IgD-negative memory B cell (primary cell): ENCODE data around the gene ADGRE3. TPM values are rescaled to one million over a fixed set of nuclear protein-coding genes. Genes with fewer than 3 reads are reported as not detected.
"Not testable (repeated sequence)": the region's sequence is repeated elsewhere in the genome, so short reads cannot be mapped to it uniquely, and the experiment has no call there.

Experiments
- H3K27ac Mint-ChIP-seq, 3 donors: one replicate each; pipeline ENCODE4 v1.8.0; 2020 to 2022; ENCODE audit warnings: mild to moderate bottlenecking in 3 of 3, mixed read lengths in 3 of 3, moderate library complexity in 1 of 3
- H3K27me3 Mint-ChIP-seq: one replicate; pipeline ENCODE4 v1.8.0; 2021; ENCODE audit warnings: mixed read lengths
- H3K36me3 Mint-ChIP-seq: one replicate; pipeline ENCODE4 v1.8.0; 2020; ENCODE audit warnings: mild to moderate bottlenecking, mixed read lengths
- H3K4me1 Mint-ChIP-seq, 3 donors: one replicate each; pipeline ENCODE4 v1.8.0; 2020 to 2022; ENCODE audit warnings: mixed read lengths in 3 of 3, mild to moderate bottlenecking in 1 of 3
- H3K4me3 Mint-ChIP-seq, 4 donors: one replicate each; pipeline ENCODE4 v1.8.0; 2020 to 2022; ENCODE audit warnings: mild to moderate bottlenecking in 4 of 4, mixed read lengths in 4 of 4, moderate library complexity in 3 of 4
- H3K9me3 Mint-ChIP-seq, 3 donors: one replicate each; pipeline ENCODE4 v1.8.0; 2020 to 2021; ENCODE audit warnings: mixed read lengths in 3 of 3, mild to moderate bottlenecking in 1 of 3
- polyA plus RNA-seq: library from polyadenylated mRNA; unstranded; fragments of 300-500 nt; fragmentation: Illumina TruSeq; gene quantifications from one replicate; pipeline ENCODE4 v1.2.3, GENCODE V29; 2021

Gene ADGRE3
- polyA plus RNA-seq, 1 donor from 2014 or later, result not detected

DNA sequence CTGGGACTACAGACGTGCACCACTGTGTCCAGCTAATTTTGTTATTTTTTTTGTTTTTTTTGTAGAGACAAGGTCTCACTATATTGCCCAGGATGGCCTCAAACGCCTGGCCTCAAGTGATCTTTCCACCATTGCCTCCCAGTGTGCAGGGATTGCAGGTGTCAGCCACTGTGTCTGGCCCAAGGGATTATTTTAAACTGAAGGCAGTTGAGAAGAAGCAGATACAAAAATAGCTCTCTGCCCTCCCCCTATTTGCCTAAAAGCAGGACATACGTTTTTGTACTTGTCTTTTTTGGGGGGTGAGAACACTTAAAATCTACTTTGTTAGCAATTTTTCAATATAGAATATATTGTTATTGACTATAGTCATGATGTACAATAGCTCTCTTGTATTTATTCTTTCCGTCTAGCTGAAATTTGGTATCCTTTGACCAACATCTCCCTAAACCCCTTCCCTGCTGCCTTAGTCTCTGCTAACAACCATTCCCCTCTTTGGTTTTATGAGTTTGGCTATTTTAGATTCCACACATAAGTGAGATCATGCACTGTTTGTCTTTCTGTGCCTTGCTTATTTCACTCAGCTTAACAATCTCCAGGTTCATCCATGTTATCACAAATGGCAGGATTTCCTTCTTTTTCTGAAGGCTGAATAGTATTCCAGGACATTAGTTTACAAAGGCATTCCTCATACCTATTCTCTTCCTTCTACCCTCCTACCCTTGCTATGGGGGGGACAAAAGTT, 34.9 kb downstream of the ADGRE3 start:
- Mint-ChIP-seq H3K27ac (no peak overlapping the region), H3K36me3 (no peaks in the 10 kb centered on the region), H3K4me1 (peaks cover 0 to 3% (median 2%) of the 10 kb centered on the region in 3 donors), H3K9me3 (peaks cover 4 to 14% (median 6%) of the 10 kb centered on the region in 3 donors), H3K4me3 (no peak overlapping the region), H3K27me3 (peaks cover 2% of the 10 kb centered on the region)

DNA sequence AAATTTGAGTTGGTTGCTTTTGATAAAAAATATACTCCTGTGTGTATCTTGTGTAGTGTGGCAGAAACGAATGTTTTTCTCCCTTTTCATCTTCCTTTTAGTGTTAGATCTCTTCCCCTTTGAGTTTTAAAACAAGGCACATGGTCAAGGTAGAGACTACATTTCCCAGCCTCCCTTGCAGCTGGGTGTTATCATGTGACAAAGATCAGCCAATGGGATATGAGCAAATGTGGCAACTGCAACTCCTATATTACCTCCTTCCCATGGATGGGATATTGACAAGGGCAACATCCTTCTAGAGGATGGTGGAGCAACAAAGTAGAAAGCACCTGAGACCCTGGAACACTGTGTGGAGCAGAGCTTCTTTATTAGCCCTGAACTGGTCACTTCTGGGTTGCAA, 42.4 kb downstream of the ADGRE3 start:
- Mint-ChIP-seq H3K27me3 (no peaks in the 10 kb centered on the region), H3K36me3 (no peaks in the 10 kb centered on the region), H3K27ac (no peak overlapping the region), H3K4me3 (no peak overlapping the region), H3K9me3 (peaks cover 0 to 3% (median 2%) of the 10 kb centered on the region in 3 donors), H3K4me1 (peaks cover 3 to 6% (median 5%) of the 10 kb centered on the region in 3 donors)

DNA sequence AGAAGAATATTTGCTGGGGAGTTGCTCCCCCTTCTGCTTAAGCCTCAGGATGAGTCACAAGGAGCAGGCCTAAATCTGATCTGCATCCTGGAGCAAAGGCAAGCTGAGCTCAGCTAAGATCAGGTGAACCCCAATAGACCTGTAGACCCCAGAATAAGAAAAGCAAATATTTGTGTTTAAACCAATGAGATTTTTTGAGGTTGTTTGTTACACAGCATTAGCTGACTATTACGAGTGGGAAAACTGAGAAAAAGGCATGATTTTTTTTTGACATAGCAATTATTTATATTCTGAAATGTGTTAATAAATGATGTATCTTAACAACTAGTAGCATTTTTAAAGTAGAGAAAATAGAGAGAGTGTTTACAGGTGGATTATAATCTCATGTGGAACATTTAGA, 45.1 kb downstream of the ADGRE3 start:
- Mint-ChIP-seq H3K27ac (no peak overlapping the region), H3K9me3 (peaks cover 0 to 4% (median 3%) of the 10 kb centered on the region in 3 donors), H3K4me1 (peaks cover 3 to 6% (median 3%) of the 10 kb centered on the region in 3 donors), H3K27me3 (no peaks in the 10 kb centered on the region), H3K4me3 (no peak overlapping the region), H3K36me3 (no peaks in the 10 kb centered on the region)

DNA sequence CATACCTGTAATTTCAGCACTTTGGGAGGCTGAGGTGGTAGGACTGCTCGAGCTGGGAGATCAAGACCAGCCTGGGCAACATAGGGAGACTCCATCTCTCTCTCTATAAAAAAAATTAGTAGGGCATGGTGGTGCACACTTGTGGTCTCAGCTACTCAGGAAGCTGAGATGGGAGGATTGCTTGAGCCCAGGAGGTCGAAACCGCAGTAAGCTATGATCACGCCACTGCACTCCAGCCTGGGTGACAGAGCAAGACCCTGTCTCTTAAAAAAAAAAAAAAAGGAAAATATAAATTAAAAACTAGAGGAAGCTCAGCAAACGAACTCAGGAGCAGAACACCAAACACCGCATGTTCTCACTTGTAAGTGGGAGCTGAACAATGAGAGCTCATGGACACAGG, 50.2 kb downstream of the ADGRE3 start:
- H3K27me3 Mint-ChIP-seq, H3K27ac Mint-ChIP-seq, H3K4me3 Mint-ChIP-seq, H3K4me1 Mint-ChIP-seq, H3K9me3 Mint-ChIP-seq, H3K36me3 Mint-ChIP-seq: not testable (repeated sequence)

DNA sequence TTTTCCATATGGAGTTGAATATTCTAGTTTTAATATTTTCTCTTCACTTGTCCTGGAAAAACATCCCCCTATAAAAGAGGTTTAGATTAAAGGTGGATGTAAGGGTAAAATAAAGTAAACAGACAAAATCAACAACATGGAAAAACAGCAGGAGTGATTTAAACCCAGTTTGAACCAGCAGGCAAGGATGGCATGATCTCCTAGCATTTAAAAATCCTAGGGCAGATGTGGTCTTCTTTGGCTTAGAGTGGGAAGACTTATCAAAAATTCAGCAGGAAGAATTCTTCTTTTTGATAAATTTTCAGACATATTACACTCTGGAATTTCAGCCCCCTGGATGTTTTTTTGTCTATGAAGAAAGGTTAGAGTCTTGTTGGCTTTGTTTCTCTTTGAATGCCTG, 55.2 kb downstream of the ADGRE3 start:
- H3K27ac Mint-ChIP-seq, result no peak overlapping the region
- no peaks in the 10 kb centered on the region for H3K27me3 Mint-ChIP-seq
- peaks cover under 1 to 5% (median under 1%) of the 10 kb centered on the region in 3 donors for H3K4me1 Mint-ChIP-seq

DNA sequence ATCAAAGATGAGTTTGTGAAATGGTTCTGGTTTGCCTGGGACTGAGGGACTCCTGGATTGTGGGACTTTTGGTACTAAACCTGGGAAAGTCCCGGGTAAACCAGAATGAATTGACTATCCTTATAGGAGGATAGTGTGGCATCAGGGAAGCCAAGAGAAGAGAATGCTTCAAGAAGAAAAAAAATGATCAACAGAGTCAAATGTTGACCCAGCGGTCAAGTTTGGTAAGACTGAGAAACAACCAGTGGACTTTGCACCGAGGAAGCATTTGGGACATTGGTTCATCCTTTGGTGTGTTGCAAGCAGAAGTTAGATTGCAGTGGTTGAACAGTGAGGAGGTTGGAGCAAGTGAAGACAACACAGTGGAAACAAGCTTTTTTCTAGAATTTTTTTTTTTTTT, 58.2 kb downstream of the ADGRE3 start:
- peaks cover 0 to 9% (median 1%) of the 10 kb centered on the region in 3 donors for H3K9me3 Mint-ChIP-seq
- H3K36me3 Mint-ChIP-seq, result peaks cover 7% of the 10 kb centered on the region
- H3K4me3 Mint-ChIP-seq, result peak overlapping the region in 1 of 4 donors; percentile 78
- H3K27ac Mint-ChIP-seq, result peak overlapping the region in 2 of 3 donors; percentile 71 to 94
- H3K27me3 Mint-ChIP-seq, result no peaks in the 10 kb centered on the region
- peaks cover 11 to 18% (median 11%) of the 10 kb centered on the region in 3 donors for H3K4me1 Mint-ChIP-seq

More for the DNA sequence above, 55.2 kb downstream of the ADGRE3 start:
- Mint-ChIP-seq H3K36me3 (peaks cover 8% of the 10 kb centered on the region), H3K4me3 (no peak overlapping the region), H3K9me3 (peaks cover 0 to 9% (median 1%) of the 10 kb centered on the region in 3 donors)

DNA sequence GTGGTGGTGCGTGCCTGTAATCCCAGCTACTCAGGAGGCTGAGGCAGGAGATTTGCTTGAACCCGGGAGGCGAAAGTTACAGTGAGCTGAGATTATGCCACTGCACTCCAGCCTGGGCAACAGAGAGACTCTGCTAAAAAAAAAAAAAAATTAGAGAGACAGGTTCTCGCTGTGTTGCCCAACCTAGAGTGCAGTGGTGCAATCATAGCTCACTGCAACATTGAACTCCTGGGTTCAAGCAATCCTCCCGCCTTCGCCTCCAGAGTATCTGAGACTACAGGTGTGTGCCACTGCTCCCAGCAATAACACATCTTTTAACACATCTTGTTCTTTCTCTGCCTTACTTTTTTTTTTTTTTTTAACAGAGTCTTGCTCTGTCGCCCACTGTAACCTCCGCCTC, 59.0 kb downstream of the ADGRE3 start:
- Mint-ChIP-seq H3K4me3 (no peak overlapping the region), H3K27ac (peak overlapping the region in 2 of 3 donors; percentile 15 to 71), H3K9me3 (peaks cover 0 to 9% (median 1%) of the 10 kb centered on the region in 3 donors), H3K27me3 (no peaks in the 10 kb centered on the region), H3K4me1 (peaks cover 14 to 20% (median 16%) of the 10 kb centered on the region in 3 donors), H3K36me3 (peaks cover 10% of the 10 kb centered on the region)

DNA sequence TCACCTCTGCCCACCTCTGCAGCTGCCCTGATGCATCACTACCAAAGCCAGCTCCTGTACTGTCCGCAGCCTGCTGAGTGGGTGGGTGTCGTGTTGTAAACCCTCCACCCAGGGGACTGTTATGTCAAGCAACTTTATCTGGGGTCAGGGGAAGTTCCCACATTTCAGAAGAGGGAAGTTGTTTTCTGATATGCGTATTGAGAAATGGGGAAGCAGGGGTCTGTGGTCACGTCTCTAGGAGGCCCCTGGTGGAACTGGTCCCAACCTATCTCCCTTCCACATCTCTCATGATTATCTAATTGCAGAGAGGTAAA, 60.6 kb downstream of the ADGRE3 start:
- Mint-ChIP-seq H3K9me3 (peaks cover 0 to 1% (median 0%) of the 10 kb centered on the region in 3 donors), H3K4me1 (peaks cover 14 to 23% (median 16%) of the 10 kb centered on the region in 3 donors), H3K36me3 (peaks cover 12% of the 10 kb centered on the region), H3K27ac (peak overlapping the region; percentile 84 to 99 (median 98)), H3K4me3 (peak overlapping the region; percentile 21 to 79 (median 62)), H3K27me3 (no peaks in the 10 kb centered on the region)

DNA sequence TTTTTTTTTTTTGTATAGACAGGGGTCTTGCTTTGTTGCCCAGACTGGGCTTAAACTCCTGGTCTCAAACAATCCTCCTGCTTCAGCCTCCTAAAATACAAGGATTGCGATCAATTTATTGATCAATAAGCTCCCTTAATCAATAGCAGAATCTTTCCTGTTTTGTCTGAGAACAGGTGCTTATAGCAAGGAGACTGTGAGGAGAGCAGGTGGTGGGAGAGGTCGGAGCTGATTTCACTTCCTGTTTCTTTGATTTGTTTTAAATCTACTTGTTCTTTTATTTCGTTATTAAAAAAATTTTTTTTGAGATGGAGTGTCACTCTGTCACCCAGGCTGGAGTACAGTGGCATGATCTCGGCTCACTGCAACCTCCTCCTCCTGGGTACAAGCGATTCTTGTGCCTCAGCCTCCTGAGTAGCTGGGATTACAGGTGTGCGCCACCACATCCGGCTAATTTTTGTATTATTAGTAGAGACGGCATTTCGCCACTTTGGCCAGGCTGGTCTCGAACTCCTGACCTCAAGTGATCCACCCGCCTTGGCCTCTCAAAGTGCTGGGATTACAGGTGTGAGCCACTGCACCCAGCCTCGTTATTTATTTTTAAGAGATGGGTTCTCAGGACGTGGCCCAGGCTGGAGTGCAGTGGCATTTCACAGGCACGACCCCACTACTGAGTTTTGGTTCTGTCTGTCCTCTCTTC, 61.1 kb downstream of the ADGRE3 start:
- peaks cover 14 to 23% (median 16%) of the 10 kb centered on the region in 3 donors for H3K4me1 Mint-ChIP-seq
- not testable (repeated sequence) for H3K27me3 Mint-ChIP-seq, H3K9me3 Mint-ChIP-seq
- H3K27ac Mint-ChIP-seq, result peak overlapping the region; percentile 84 to 99 (median 98)
- peak overlapping the region; percentile 21 to 79 (median 62) for H3K4me3 Mint-ChIP-seq
- peaks cover 12% of the 10 kb centered on the region for H3K36me3 Mint-ChIP-seq

DNA sequence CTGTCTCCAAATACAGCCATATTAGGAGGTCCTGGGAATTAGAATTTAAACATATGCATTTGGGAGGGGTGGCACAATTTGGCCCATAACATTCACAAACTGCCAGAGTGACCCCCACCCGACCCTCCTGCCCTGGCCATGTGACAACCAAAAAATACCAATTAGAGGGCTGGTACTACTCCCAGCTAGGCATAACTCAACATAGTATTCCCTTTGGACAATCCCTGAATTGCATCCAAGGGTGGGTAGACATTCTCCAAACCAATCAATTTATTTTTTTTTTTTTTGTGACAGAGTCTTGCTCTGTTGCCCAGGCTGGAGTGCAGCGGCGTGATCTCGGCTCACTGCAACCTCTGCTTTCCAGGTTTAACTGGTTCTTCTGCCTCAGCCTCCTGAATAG, 62.0 kb downstream of the ADGRE3 start:
- peaks cover 14 to 25% (median 20%) of the 10 kb centered on the region in 3 donors for H3K4me1 Mint-ChIP-seq
- peaks cover 0 to 1% (median 0%) of the 10 kb centered on the region in 3 donors for H3K9me3 Mint-ChIP-seq
- peak overlapping the region in 2 of 4 donors; percentile 51 to 54 for H3K4me3 Mint-ChIP-seq
- H3K27me3 Mint-ChIP-seq, result no peaks in the 10 kb centered on the region
- H3K27ac Mint-ChIP-seq, result peak overlapping the region; percentile 84 to 99 (median 98)
- peaks cover 14% of the 10 kb centered on the region for H3K36me3 Mint-ChIP-seq

DNA sequence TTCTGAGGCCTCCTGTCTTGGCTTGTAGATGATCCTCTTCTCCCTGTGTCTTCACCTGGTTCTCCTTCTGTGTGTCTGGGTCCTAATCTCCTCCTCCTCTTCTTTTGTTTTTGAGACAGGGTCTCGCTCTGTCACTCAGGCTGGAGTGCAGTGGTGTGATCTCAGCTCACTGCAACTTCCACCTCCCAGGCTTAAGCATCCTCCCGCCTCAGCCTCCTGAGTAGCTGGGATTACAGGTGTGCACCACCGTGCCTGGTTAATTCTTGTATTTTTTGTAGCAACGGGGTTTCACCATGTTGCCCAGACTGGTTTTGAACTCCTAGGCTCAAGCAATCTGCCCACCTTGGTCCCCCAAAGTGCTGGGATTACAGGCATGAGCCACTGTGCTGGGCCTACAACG, 62.4 kb downstream of the ADGRE3 start:
- H3K4me3 Mint-ChIP-seq, H3K27me3 Mint-ChIP-seq, H3K9me3 Mint-ChIP-seq: not testable (repeated sequence)
- Mint-ChIP-seq H3K27ac (peak overlapping the region in 1 of 3 donors; percentile 84), H3K36me3 (peaks cover 14% of the 10 kb centered on the region), H3K4me1 (peaks cover 14 to 25% (median 20%) of the 10 kb centered on the region in 3 donors)

DNA sequence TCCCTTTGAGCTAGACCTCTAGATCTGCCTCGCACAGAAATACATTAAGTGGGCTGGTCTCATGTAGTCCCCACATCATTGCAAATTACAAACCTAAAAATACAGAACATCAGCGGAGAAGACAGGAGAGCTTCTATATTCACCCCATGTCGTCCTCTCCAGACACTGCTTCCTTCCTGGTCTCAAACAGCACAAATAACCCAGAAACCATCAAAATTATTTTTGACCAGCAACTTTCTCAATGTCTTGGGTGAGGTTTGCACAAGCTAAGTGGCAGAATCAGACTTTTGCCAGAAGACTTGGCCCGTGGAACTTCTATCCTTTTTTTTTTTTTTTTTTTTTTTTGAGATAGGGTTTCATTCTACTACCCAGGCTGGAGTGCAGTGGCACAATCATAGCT, 63.6 kb downstream of the ADGRE3 start:
- no peak overlapping the region for H3K27ac Mint-ChIP-seq
- no peaks in the 10 kb centered on the region for H3K9me3 Mint-ChIP-seq
- H3K4me3 Mint-ChIP-seq, result peak overlapping the region in 1 of 4 donors; percentile 45
- H3K27me3 Mint-ChIP-seq, result no peaks in the 10 kb centered on the region
- H3K36me3 Mint-ChIP-seq, result peaks cover 10% of the 10 kb centered on the region
- H3K4me1 Mint-ChIP-seq, result peaks cover 14 to 22% (median 21%) of the 10 kb centered on the region in 3 donors

DNA sequence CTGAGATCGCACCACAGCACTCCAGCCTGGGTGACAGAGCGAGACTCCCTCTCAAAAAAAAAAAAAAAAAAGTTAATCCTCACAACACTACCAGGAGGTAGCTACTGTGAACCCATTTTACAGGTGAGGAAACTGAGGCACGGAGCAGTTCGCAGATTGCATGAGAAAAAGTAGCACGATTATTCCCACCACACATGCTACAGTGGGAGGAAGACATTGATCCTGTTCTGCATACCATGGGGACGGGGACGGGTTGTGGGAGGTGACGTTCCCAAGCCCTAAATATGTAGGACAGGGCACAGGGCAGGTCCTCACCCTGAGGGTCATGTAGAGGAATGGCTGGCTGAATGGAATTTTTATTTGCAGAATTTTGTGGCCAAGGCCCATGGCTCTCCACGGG, 68.0 kb downstream of the ADGRE3 start:
- no peak overlapping the region for H3K4me3 Mint-ChIP-seq
- H3K27ac Mint-ChIP-seq, result no peak overlapping the region
- no peaks in the 10 kb centered on the region for H3K9me3 Mint-ChIP-seq
- H3K4me1 Mint-ChIP-seq, result peaks cover 31 to 39% (median 33%) of the 10 kb centered on the region in 3 donors
- peaks cover 10% of the 10 kb centered on the region for H3K36me3 Mint-ChIP-seq
- no peaks in the 10 kb centered on the region for H3K27me3 Mint-ChIP-seq

DNA sequence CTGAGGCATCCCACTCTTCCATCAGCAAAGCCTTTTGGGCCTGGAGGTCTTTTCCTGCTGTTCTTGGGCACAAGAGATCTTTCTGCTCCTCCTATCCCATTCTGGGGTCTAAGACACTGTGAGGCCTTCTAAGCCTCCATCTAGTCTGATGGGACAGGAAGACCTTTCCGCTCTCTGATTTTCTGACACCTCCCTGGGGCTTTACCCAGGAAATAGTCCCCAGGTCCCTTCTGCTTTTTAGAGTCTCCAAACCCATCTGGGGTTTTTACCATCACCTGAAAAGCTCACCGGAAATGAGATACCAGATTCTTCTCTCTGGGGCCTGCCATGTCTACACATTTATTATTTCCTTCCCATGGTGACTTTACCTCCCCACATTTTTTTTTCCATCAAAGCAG, 70.7 kb downstream of the ADGRE3 start:
- Mint-ChIP-seq H3K36me3 (peaks cover 16% of the 10 kb centered on the region), H3K9me3 (no peaks in the 10 kb centered on the region), H3K4me1 (peaks cover 28 to 39% (median 32%) of the 10 kb centered on the region in 3 donors), H3K27me3 (no peaks in the 10 kb centered on the region), H3K4me3 (peak overlapping the region; percentile 57 to 89 (median 82)), H3K27ac (peak overlapping the region; percentile 89 to 98 (median 97))

DNA sequence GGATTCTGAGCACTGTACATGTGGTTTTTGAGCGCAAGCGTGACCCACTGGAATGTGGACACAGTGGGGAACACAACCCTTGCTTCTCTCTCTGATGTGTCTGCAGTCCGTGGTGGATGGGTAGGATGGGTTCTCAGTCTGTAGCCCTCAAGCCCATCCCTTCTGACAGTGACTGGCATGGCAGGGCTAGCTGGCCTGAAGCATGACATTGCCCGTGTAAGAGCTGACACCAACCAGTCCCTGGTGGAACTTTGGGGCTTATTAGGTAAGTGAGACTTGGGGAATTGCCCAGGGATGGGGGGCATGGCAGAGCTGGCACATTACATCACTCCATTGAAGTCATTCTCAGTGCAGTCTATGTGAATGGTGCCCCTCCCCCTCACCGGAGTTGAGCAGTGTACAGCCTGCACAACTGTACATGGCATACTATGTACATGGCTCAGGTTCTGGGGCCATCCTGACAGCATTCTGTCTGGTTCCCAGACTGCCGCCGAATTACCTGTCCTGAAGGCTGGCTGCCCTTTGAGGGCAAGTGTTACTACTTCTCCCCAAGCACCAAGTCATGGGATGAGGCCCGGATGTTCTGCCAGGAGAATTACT, 75.0 kb downstream of the ADGRE3 start:
- H3K4me1 Mint-ChIP-seq, result peaks cover 24 to 28% (median 24%) of the 10 kb centered on the region in 3 donors
- H3K36me3 Mint-ChIP-seq, result peaks cover 25% of the 10 kb centered on the region
- H3K27ac Mint-ChIP-seq, result no peak overlapping the region
- H3K27me3 Mint-ChIP-seq, result no peaks in the 10 kb centered on the region
- no peak overlapping the region for H3K4me3 Mint-ChIP-seq
- H3K9me3 Mint-ChIP-seq, result peaks cover 0 to 8% (median 0%) of the 10 kb centered on the region in 3 donors
